ENCODE data around the gene PAK4. TPM values are rescaled to one million over a fixed set of nuclear protein-coding genes. Genes with fewer than 3 reads are reported as not detected.
A peak's percentile ranks its signal among the peaks of the same experiment; 100 is the strongest.

The PAK4 gene
- total RNA-seq, 1 experiment from 2014 or later: 55.2 TPM

GRCh38 chr19:39200066-39200802 lies 74.6 kb downstream of the PAK4 start:
- Histone ChIP-seq H3K4me1 (ENCODE audit: insufficient read depth, low read length, poor library complexity, severe bottlenecking) (no peaks in the 10 kb centered on the region), H3K36me3 (ENCODE audit: insufficient read depth, low read length, poor library complexity, severe bottlenecking) (no peaks in the 10 kb centered on the region), H3K27me3 (replicated peaks; ENCODE audit: insufficient read depth, low read depth, low read length, poor library complexity) (peaks cover 64% of the 10 kb centered on the region), H3K4me3 (ENCODE audit: low read depth, low read length, poor library complexity, severe bottlenecking) (no peak overlapping the region), H3K27ac (ENCODE audit: low read depth, low read length, poor library complexity, severe bottlenecking) (no peak overlapping the region), H3K9me3 (ENCODE audit: low read depth, low read length, poor library complexity, severe bottlenecking) (no peaks in the 10 kb centered on the region)
- DNase-seq (ENCODE audit: low spot score): no peak
- ChIA-PET POLR2A (ENCODE audit: low non-redundant PET) (no interaction called here), CTCF (no interaction called here)
- intact Hi-C loops (cut with micrococcal nuclease; ENCODE audit: unreplicated experiment): no loop called here
- BruUV-seq (replicated peaks): no TSS peak
- no peak for TF ChIP-seq EZH2 (IDR thresholded peaks at IDR 0.05; ENCODE audit: borderline replicate concordance, low read depth, low read length, poor library complexity, severe bottlenecking)
- TF ChIP-seq, protein P1, sequence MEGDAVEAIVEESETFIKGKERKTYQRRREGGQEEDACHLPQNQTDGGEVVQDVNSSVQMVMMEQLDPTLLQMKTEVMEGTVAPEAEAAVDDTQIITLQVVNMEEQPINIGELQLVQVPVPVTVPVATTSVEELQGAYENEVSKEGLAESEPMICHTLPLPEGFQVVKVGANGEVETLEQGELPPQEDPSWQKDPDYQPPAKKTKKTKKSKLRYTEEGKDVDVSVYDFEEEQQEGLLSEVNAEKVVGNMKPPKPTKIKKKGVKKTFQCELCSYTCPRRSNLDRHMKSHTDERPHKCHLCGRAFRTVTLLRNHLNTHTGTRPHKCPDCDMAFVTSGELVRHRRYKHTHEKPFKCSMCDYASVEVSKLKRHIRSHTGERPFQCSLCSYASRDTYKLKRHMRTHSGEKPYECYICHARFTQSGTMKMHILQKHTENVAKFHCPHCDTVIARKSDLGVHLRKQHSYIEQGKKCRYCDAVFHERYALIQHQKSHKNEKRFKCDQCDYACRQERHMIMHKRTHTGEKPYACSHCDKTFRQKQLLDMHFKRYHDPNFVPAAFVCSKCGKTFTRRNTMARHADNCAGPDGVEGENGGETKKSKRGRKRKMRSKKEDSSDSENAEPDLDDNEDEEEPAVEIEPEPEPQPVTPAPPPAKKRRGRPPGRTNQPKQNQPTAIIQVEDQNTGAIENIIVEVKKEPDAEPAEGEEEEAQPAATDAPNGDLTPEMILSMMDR (conservative IDR thresholded peaks at IDR 0.05; ENCODE audit: low read depth, low read length): no peak

- no peak for TF ChIP-seq EZH2 (IDR thresholded peaks at IDR 0.05; ENCODE audit: borderline replicate concordance, low read depth, low read length, poor library complexity, severe bottlenecking)
- Histone ChIP-seq H3K4me1 (ENCODE audit: insufficient read depth, low read length, poor library complexity, severe bottlenecking) (no peaks in the 10 kb centered on the region), H3K4me3 (ENCODE audit: low read depth, low read length, poor library complexity, severe bottlenecking) (no peak overlapping the region), H3K27me3 (replicated peaks; ENCODE audit: insufficient read depth, low read depth, low read length, poor library complexity) (peaks cover 58% of the 10 kb centered on the region), H3K9me3 (ENCODE audit: low read depth, low read length, poor library complexity, severe bottlenecking) (no peaks in the 10 kb centered on the region), H3K27ac (ENCODE audit: low read depth, low read length, poor library complexity, severe bottlenecking) (no peak overlapping the region), H3K36me3 (ENCODE audit: insufficient read depth, low read length, poor library complexity, severe bottlenecking) (no peaks in the 10 kb centered on the region)
- CTCF ChIA-PET: no interaction called here
- intact Hi-C loops (cut with micrococcal nuclease; ENCODE audit: unreplicated experiment): no loop called here
- BruUV-seq (replicated peaks): no TSS peak
- no peak for DNase-seq (ENCODE audit: low spot score)
- POLR2A ChIA-PET (ENCODE audit: low non-redundant PET): no interaction called here
Measured at GRCh38 chr19:39200803-39201115, 75.2 kb downstream of the PAK4 start.

DNA sequence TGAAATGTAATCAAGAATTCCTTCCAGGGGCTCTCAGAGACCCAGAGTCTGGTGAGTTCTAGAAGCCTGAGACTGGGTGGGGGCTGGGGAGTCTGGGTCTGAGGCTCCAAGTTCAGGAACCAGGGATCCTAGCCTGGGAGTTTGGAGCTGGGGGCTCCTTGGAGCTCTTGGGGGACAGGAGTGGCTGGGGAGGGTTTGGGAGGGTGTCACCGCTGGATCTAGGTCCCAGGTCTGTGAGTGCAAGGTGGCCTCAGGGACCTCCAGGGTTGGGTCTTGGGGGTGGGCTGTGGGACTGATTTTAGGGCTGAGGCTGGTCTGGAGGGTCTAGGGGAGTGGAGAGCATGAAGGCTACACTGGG lies 77.4 kb downstream of the PAK4 start:
- POLR2A ChIA-PET (ENCODE audit: low non-redundant PET): no interaction called here
- Histone ChIP-seq H3K27me3 (replicated peaks; ENCODE audit: insufficient read depth, low read depth, low read length, poor library complexity) (peaks cover 36% of the 10 kb centered on the region), H3K4me3 (ENCODE audit: low read depth, low read length, poor library complexity, severe bottlenecking) (no peak overlapping the region), H3K4me1 (ENCODE audit: insufficient read depth, low read length, poor library complexity, severe bottlenecking) (no peaks in the 10 kb centered on the region), H3K9me3 (ENCODE audit: low read depth, low read length, poor library complexity, severe bottlenecking) (no peaks in the 10 kb centered on the region), H3K36me3 (ENCODE audit: insufficient read depth, low read length, poor library complexity, severe bottlenecking) (no peaks in the 10 kb centered on the region), H3K27ac (ENCODE audit: low read depth, low read length, poor library complexity, severe bottlenecking) (no peak overlapping the region)
- intact Hi-C loops (cut with micrococcal nuclease; ENCODE audit: unreplicated experiment): no loop called here
- no TSS peak for BruUV-seq (replicated peaks)
- CTCF ChIA-PET: interaction anchor here (0.7 kb wide), 1 partner anchor 47 kb away, joined by 4 read pairs; no protein-coding TSS in a partner anchor
- DNase-seq (ENCODE audit: low spot score): no peak
- no peak for TF ChIP-seq EZH2 (IDR thresholded peaks at IDR 0.05; ENCODE audit: borderline replicate concordance, low read depth, low read length, poor library complexity, severe bottlenecking)

GRCh38 chr19:39203372-39204341 lies 78.1 kb downstream of the PAK4 start, which contains the start of gene SYCN:
SYCN (minus strand) TSS chr19:39204263; CDS start chr19:39204254, 9 bp downstream.
- POLR2A ChIA-PET (ENCODE audit: low non-redundant PET): no interaction called here
- Histone ChIP-seq H3K9me3 (ENCODE audit: low read depth, low read length, poor library complexity, severe bottlenecking) (no peaks in the 10 kb centered on the region), H3K36me3 (ENCODE audit: insufficient read depth, low read length, poor library complexity, severe bottlenecking) (no peaks in the 10 kb centered on the region), H3K4me3 (ENCODE audit: low read depth, low read length, poor library complexity, severe bottlenecking) (no peak within 1 kb of the TSS), H3K27me3 (replicated peaks; ENCODE audit: insufficient read depth, low read depth, low read length, poor library complexity) (peaks cover 29% of the 10 kb centered on the region), H3K27ac (ENCODE audit: low read depth, low read length, poor library complexity, severe bottlenecking) (no peak within 1 kb of the TSS), H3K4me1 (ENCODE audit: insufficient read depth, low read length, poor library complexity, severe bottlenecking) (no peaks in the 10 kb centered on the region)
- CTCF ChIA-PET: no interaction called here
- peak; percentile 58 for TF ChIP-seq EZH2 (IDR thresholded peaks at IDR 0.05; ENCODE audit: borderline replicate concordance, low read depth, low read length, poor library complexity, severe bottlenecking)
- TF ChIP-seq, protein P1 (conservative IDR thresholded peaks at IDR 0.05; ENCODE audit: low read depth, low read length): no peak
- DNase-seq (ENCODE audit: low spot score): no peak
- intact Hi-C loops (cut with micrococcal nuclease; ENCODE audit: unreplicated experiment): no loop called here
- BruUV-seq (replicated peaks): no TSS peak

All from A673 (cell line).